ENCODE results near the gene ABLIM1.

DNA sequence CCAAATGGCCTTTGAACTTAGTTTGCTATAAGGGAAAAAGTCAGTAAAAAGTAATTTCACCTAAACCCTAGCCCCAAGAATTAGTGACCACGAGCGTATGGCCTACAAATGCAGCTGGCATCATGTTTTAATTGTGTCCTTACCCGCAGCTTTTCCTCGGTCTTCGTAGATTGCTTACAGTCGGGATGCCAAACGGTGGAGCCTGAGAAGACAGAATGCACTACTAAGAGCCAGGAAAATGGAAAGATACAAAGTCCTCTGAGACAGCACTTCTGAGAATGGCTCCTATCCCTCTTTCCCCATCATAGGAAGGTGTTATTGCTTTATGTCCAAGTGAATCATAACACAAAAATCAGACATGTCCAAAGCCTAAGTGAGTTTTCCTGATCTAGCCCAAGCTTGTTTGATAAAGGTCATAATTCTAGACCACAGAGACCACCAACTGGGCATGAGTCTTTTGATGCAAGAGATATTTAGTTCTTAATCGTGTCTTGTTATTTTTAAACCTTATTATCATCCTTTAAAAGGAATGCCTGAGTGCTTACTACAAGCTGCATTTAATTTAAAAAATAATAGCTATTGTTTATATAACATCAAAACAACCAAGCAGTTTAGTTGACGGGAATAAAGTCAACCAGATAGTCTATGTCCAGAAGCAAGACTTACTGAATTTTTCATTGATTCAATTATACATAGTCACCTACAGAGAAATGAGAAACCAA is 170.1 kb downstream of the ABLIM1 start:
- TF ChIP-seq, protein P1, sequence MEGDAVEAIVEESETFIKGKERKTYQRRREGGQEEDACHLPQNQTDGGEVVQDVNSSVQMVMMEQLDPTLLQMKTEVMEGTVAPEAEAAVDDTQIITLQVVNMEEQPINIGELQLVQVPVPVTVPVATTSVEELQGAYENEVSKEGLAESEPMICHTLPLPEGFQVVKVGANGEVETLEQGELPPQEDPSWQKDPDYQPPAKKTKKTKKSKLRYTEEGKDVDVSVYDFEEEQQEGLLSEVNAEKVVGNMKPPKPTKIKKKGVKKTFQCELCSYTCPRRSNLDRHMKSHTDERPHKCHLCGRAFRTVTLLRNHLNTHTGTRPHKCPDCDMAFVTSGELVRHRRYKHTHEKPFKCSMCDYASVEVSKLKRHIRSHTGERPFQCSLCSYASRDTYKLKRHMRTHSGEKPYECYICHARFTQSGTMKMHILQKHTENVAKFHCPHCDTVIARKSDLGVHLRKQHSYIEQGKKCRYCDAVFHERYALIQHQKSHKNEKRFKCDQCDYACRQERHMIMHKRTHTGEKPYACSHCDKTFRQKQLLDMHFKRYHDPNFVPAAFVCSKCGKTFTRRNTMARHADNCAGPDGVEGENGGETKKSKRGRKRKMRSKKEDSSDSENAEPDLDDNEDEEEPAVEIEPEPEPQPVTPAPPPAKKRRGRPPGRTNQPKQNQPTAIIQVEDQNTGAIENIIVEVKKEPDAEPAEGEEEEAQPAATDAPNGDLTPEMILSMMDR (conservative IDR thresholded peaks at IDR 0.05; ENCODE audit: low read depth, low read length), result no peak
- TF ChIP-seq POLR2A (IDR thresholded peaks at IDR 0.05; ENCODE audit: low read depth, low read length) (no peak), SMC3 (IDR thresholded peaks at IDR 0.05; ENCODE audit: low read depth, low read length) (no peak), MXI1 (IDR thresholded peaks at IDR 0.05; ENCODE audit: borderline replicate concordance, low read depth, low read length) (no peak), MAZ (IDR thresholded peaks at IDR 0.05; ENCODE audit: borderline replicate concordance, low read depth, low read length) (no peak), CEBPB (IDR thresholded peaks at IDR 0.05; ENCODE audit: low read depth, low read length) (no peak), RAD21 (IDR thresholded peaks at IDR 0.05; ENCODE audit: low read length) (no peak), RFX5 (IDR thresholded peaks at IDR 0.05; ENCODE audit: low read depth, low read length) (no peak), CHD1 (IDR thresholded peaks at IDR 0.05; ENCODE audit: low read depth, low read length) (no peak), FOS (IDR thresholded peaks at IDR 0.05; ENCODE audit: low read depth, low read length) (no peak), RCOR1 (IDR thresholded peaks at IDR 0.05; ENCODE audit: insufficient replicate concordance, low read length) (no peak), MAFK (IDR thresholded peaks at IDR 0.05; ENCODE audit: low read depth, low read length) (no peak), BHLHE40 (IDR thresholded peaks at IDR 0.05; ENCODE audit: low read depth, low read length) (no peak)
- TF ChIP-seq, protein P2, sequence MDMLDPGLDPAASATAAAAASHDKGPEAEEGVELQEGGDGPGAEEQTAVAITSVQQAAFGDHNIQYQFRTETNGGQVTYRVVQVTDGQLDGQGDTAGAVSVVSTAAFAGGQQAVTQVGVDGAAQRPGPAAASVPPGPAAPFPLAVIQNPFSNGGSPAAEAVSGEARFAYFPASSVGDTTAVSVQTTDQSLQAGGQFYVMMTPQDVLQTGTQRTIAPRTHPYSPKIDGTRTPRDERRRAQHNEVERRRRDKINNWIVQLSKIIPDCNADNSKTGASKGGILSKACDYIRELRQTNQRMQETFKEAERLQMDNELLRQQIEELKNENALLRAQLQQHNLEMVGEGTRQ (IDR thresholded peaks at IDR 0.05; ENCODE audit: low read depth, low read length), result no peak

Data from IMR-90 (cell line).